ENCODE measurements around the gene SRMS.

Gene SRMS

GRCh38 chr20:63568986-63569949 lies 21.7 kb upstream of the SRMS start:
- H3K27ac ChIP-seq (ENCODE audit: low read depth, low read length) = no peak overlapping the region
- H3K79me2 ChIP-seq (ENCODE audit: control insufficient read depth, insufficient read depth, low read length, unreplicated experiment) = peaks cover 34% of the 10 kb centered on the region
- H3K4me1 ChIP-seq (ENCODE audit: control insufficient read depth, insufficient read depth, low read length, unreplicated experiment) = peaks cover 9% of the 10 kb centered on the region
- H3K27me3 ChIP-seq (ENCODE audit: insufficient read depth, low read length) = no peaks in the 10 kb centered on the region
- no peak overlapping the region for H3K4me3 ChIP-seq (ENCODE audit: low read depth, low read length)
- H2AFZ ChIP-seq (ENCODE audit: low read length, unreplicated experiment) = no peak overlapping the region
- H3K36me3 ChIP-seq (ENCODE audit: insufficient read depth, low read length) = peaks cover 46% of the 10 kb centered on the region; the same call in 1 of the 2 replicates

- Histone ChIP-seq H3K36me3 (ENCODE audit: insufficient read depth, low read length) (peaks cover 55% of the 10 kb centered on the region; the same call in 1 of the 2 replicates), H3K4me1 (ENCODE audit: control insufficient read depth, insufficient read depth, low read length, unreplicated experiment) (peaks cover 9% of the 10 kb centered on the region), H3K79me2 (ENCODE audit: control insufficient read depth, insufficient read depth, low read length, unreplicated experiment) (peaks cover 29% of the 10 kb centered on the region), H2AFZ (ENCODE audit: low read length, unreplicated experiment) (no peak overlapping the region), H3K4me3 (ENCODE audit: low read depth, low read length) (no peak overlapping the region), H3K27ac (ENCODE audit: low read depth, low read length) (no peak overlapping the region), H3K27me3 (ENCODE audit: insufficient read depth, low read length) (no peaks in the 10 kb centered on the region)
Observed at GRCh38 chr20:63568170-63568981, 20.8 kb upstream of the SRMS start.

GRCh38 chr20:63567386-63568169 lies 20.0 kb upstream of the SRMS start:
- no peak overlapping the region for H2AFZ ChIP-seq (ENCODE audit: low read length, unreplicated experiment)
- no peaks in the 10 kb centered on the region for H3K27me3 ChIP-seq (ENCODE audit: insufficient read depth, low read length)
- peaks cover 57% of the 10 kb centered on the region; the same call in 1 of the 2 replicates for H3K36me3 ChIP-seq (ENCODE audit: insufficient read depth, low read length)
- H3K4me1 ChIP-seq (ENCODE audit: control insufficient read depth, insufficient read depth, low read length, unreplicated experiment) = peaks cover 2% of the 10 kb centered on the region
- no peak overlapping the region for H3K4me3 ChIP-seq (ENCODE audit: low read depth, low read length)
- peaks cover 21% of the 10 kb centered on the region for H3K79me2 ChIP-seq (ENCODE audit: control insufficient read depth, insufficient read depth, low read length, unreplicated experiment)
- no peak overlapping the region for H3K27ac ChIP-seq (ENCODE audit: low read depth, low read length)

- H3K4me1 ChIP-seq (ENCODE audit: control insufficient read depth, insufficient read depth, low read length, unreplicated experiment) = no peaks in the 10 kb centered on the region
- H2AFZ ChIP-seq (ENCODE audit: low read length, unreplicated experiment) = no peak overlapping the region
- peaks cover 55% of the 10 kb centered on the region; the same call in 1 of the 2 replicates for H3K36me3 ChIP-seq (ENCODE audit: insufficient read depth, low read length)
- H3K79me2 ChIP-seq (ENCODE audit: control insufficient read depth, insufficient read depth, low read length, unreplicated experiment) = peaks cover 16% of the 10 kb centered on the region
- H3K27ac ChIP-seq (ENCODE audit: low read depth, low read length) = no peak overlapping the region
- H3K27me3 ChIP-seq (ENCODE audit: insufficient read depth, low read length) = no peaks in the 10 kb centered on the region
- H3K4me3 ChIP-seq (ENCODE audit: low read depth, low read length) = no peak overlapping the region
Observed at GRCh38 chr20:63567136-63567385, 19.5 kb upstream of the SRMS start.

GRCh38 chr20:63566395-63567135 lies 19.0 kb upstream of the SRMS start:
- peaks cover 11% of the 10 kb centered on the region for H3K79me2 ChIP-seq (ENCODE audit: control insufficient read depth, insufficient read depth, low read length, unreplicated experiment)
- no peak overlapping the region for H2AFZ ChIP-seq (ENCODE audit: low read length, unreplicated experiment)
- peaks cover 51% of the 10 kb centered on the region; the same call in 1 of the 2 replicates for H3K36me3 ChIP-seq (ENCODE audit: insufficient read depth, low read length)
- H3K4me3 ChIP-seq (ENCODE audit: low read depth, low read length) = no peak overlapping the region
- no peak overlapping the region for H3K27ac ChIP-seq (ENCODE audit: low read depth, low read length)
- no peaks in the 10 kb centered on the region for H3K4me1 ChIP-seq (ENCODE audit: control insufficient read depth, insufficient read depth, low read length, unreplicated experiment)
- H3K27me3 ChIP-seq (ENCODE audit: insufficient read depth, low read length) = no peaks in the 10 kb centered on the region

- H3K4me3 ChIP-seq (ENCODE audit: low read depth, low read length) = no peak overlapping the region
- peaks cover 58% of the 10 kb centered on the region; the same call in 1 of the 2 replicates for H3K36me3 ChIP-seq (ENCODE audit: insufficient read depth, low read length)
- H3K27me3 ChIP-seq (ENCODE audit: insufficient read depth, low read length) = no peaks in the 10 kb centered on the region
- H3K79me2 ChIP-seq (ENCODE audit: control insufficient read depth, insufficient read depth, low read length, unreplicated experiment) = peaks cover 11% of the 10 kb centered on the region
- H3K27ac ChIP-seq (ENCODE audit: low read depth, low read length) = no peak overlapping the region
- no peaks in the 10 kb centered on the region for H3K4me1 ChIP-seq (ENCODE audit: control insufficient read depth, insufficient read depth, low read length, unreplicated experiment)
- no peak overlapping the region for H2AFZ ChIP-seq (ENCODE audit: low read length, unreplicated experiment)
Observed at GRCh38 chr20:63565699-63566335, 18.3 kb upstream of the SRMS start.

GRCh38 chr20:63565021-63565698 lies 17.6 kb upstream of the SRMS start:
- no peaks in the 10 kb centered on the region for H3K4me1 ChIP-seq (ENCODE audit: control insufficient read depth, insufficient read depth, low read length, unreplicated experiment)
- no peak overlapping the region for H3K4me3 ChIP-seq (ENCODE audit: low read depth, low read length)
- H3K36me3 ChIP-seq (ENCODE audit: insufficient read depth, low read length) = peaks cover 64% of the 10 kb centered on the region; the same call in 1 of the 2 replicates
- H2AFZ ChIP-seq (ENCODE audit: low read length, unreplicated experiment) = no peak overlapping the region
- peaks cover 11% of the 10 kb centered on the region for H3K79me2 ChIP-seq (ENCODE audit: control insufficient read depth, insufficient read depth, low read length, unreplicated experiment)
- H3K27ac ChIP-seq (ENCODE audit: low read depth, low read length) = no peak overlapping the region
- H3K27me3 ChIP-seq (ENCODE audit: insufficient read depth, low read length) = no peaks in the 10 kb centered on the region

- no peak overlapping the region for H3K4me3 ChIP-seq (ENCODE audit: low read depth, low read length)
- no peaks in the 10 kb centered on the region for H3K27me3 ChIP-seq (ENCODE audit: insufficient read depth, low read length)
- H3K4me1 ChIP-seq (ENCODE audit: control insufficient read depth, insufficient read depth, low read length, unreplicated experiment) = no peaks in the 10 kb centered on the region
- peaks cover 69% of the 10 kb centered on the region for H3K36me3 ChIP-seq (ENCODE audit: insufficient read depth, low read length)
- H3K79me2 ChIP-seq (ENCODE audit: control insufficient read depth, insufficient read depth, low read length, unreplicated experiment) = peaks cover 11% of the 10 kb centered on the region
- H3K27ac ChIP-seq (ENCODE audit: low read depth, low read length) = no peak overlapping the region
- no peak overlapping the region for H2AFZ ChIP-seq (ENCODE audit: low read length, unreplicated experiment)
Observed at GRCh38 chr20:63564036-63564810, 16.7 kb upstream of the SRMS start.
